Bronchial epithelial cell (primary cell): ENCODE measurements around the gene MAP2K6. TPM values are rescaled to one million over a fixed set of nuclear protein-coding genes. Genes with fewer than 3 reads are reported as not detected.

ENCODE experiments used
- DNase-seq: peaks from one replicate; pipeline ENCODE4 v3.0.0-alpha.2; 2010; ENCODE audit warnings: low read depth
- FAIRE-seq: peaks from 2 replicates; lab custom pipeline; 2011; peaks lifted over from hg19 to GRCh38; lab: Jason Lieb, UNC
- H3K27me3 ChIP-seq: 2 replicates; pipeline ENCODE4 v1.5.1; 2011; ENCODE audit warnings: low read length; ENCODE audit not compliant: control insufficient read depth, insufficient read depth
- H3K36me3 ChIP-seq: 2 replicates; pipeline ENCODE4 v1.5.1; 2011; ENCODE audit warnings: low read length; ENCODE audit not compliant: control insufficient read depth, insufficient read depth
- H3K4me3 ChIP-seq: 2 replicates; pipeline ENCODE4 v1.5.1; 2011; ENCODE audit warnings: mild to moderate bottlenecking, low read depth, low read length, control low read depth
- total RNA-seq: library from RNA; depleted of rRNA; stranded (reverse); fragments of >200 nt; gene quantifications from 2 replicates; pipeline ENCODE4 v1.2.1, GENCODE V29; 2014
- TF ChIP-seq, protein P1 (sequence below): IDR thresholded peaks from 2 replicates; pipeline ENCODE4 v1.5.1; 2011; ENCODE audit warnings: mild to moderate bottlenecking, moderate library complexity, low read length, control low read depth, inconsistent platforms; ENCODE audit not compliant: insufficient read depth, severe bottlenecking

MAP2K6 gene
- total RNA-seq, 1 donor from 2014 or later: 0.26 TPM

GRCh38 chr17:69390795-69391501 is 23.5 kb upstream of the MAP2K6 start:
- Histone ChIP-seq H3K36me3 (no peaks in the 10 kb centered on the region), H3K27me3 (no peaks in the 10 kb centered on the region), H3K4me3 (no peak overlapping the region)
- DNase-seq (no peak), FAIRE-seq (no peak)
- TF ChIP-seq, protein P1, sequence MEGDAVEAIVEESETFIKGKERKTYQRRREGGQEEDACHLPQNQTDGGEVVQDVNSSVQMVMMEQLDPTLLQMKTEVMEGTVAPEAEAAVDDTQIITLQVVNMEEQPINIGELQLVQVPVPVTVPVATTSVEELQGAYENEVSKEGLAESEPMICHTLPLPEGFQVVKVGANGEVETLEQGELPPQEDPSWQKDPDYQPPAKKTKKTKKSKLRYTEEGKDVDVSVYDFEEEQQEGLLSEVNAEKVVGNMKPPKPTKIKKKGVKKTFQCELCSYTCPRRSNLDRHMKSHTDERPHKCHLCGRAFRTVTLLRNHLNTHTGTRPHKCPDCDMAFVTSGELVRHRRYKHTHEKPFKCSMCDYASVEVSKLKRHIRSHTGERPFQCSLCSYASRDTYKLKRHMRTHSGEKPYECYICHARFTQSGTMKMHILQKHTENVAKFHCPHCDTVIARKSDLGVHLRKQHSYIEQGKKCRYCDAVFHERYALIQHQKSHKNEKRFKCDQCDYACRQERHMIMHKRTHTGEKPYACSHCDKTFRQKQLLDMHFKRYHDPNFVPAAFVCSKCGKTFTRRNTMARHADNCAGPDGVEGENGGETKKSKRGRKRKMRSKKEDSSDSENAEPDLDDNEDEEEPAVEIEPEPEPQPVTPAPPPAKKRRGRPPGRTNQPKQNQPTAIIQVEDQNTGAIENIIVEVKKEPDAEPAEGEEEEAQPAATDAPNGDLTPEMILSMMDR: no peak

GRCh38 chr17:69401251-69401650 is 13.2 kb upstream of the MAP2K6 start:
- DNase-seq: no peak
- Histone ChIP-seq H3K27me3 (no peaks in the 10 kb centered on the region), H3K4me3 (no peak overlapping the region), H3K36me3 (no peaks in the 10 kb centered on the region)
- TF ChIP-seq, protein P1: no peak
- FAIRE-seq: peak; percentile 81

DNA sequence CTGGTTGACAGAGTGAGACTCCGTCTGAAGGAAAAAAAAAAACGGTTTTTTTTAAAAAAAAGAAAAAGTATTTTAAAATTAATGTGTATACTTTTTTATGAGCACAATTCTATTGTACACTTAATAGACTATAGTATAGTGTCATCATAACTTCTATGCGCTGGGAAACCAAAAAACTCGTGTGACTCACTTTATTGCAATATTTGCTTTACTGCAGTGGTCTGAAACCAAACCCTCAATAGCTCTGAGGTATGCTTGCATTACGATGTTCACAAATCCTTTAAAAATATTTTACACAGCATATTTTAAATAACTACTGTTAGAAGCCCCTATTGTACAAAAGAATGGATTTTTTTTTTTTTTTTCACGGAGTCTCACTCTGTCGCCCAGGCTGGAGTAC is 12.4 kb upstream of the MAP2K6 start:
- FAIRE-seq: no peak
- peak; percentile 64 for DNase-seq
- TF ChIP-seq, protein P1: no peak
- H3K36me3 ChIP-seq: no peaks in the 10 kb centered on the region
- H3K4me3 ChIP-seq: no peak overlapping the region
- H3K27me3 ChIP-seq: no peaks in the 10 kb centered on the region

DNA sequence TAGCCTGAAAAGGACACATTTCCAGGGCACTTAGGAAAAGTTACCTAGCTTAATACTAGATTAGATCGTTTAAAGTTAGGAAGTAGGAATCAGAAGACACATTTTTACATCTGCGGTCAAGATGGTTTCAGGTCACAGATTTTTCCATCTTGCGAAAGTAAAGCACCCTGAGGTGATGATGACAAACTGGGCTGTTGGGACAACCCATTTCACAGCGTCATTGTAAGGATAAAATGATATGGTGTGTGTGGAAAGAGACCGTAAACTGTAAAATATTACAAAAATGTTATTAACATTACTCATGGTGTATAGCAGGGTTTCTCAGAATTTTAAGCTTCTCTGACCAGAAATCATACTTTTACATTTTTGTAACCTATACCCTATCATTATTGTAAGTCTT is 10.1 kb upstream of the MAP2K6 start:
- H3K27me3 ChIP-seq: no peaks in the 10 kb centered on the region
- H3K36me3 ChIP-seq: no peaks in the 10 kb centered on the region
- no peak for DNase-seq
- no peak for FAIRE-seq
- H3K4me3 ChIP-seq: no peak overlapping the region
- TF ChIP-seq, protein P1: no peak

- Histone ChIP-seq H3K27me3 (no peaks in the 10 kb centered on the region), H3K36me3 (no peaks in the 10 kb centered on the region), H3K4me3 (no peak overlapping the region)
- FAIRE-seq (no peak), DNase-seq (no peak)
- TF ChIP-seq, protein P1: no peak
Measured at GRCh38 chr17:69405096-69405495, 9.4 kb upstream of the MAP2K6 start.

- TF ChIP-seq, protein P1: no peak
- no peak overlapping the region for H3K4me3 ChIP-seq
- DNase-seq (peak; percentile 55), FAIRE-seq (no peak)
- H3K36me3 ChIP-seq: no peaks in the 10 kb centered on the region
- no peaks in the 10 kb centered on the region for H3K27me3 ChIP-seq
Measured at GRCh38 chr17:69406941-69407340, 7.6 kb upstream of the MAP2K6 start.
